ENCODE results near the gene P2RX7.
"Not testable (repeated sequence)": the region's sequence is repeated elsewhere in the genome, so short reads cannot be mapped to it uniquely, and the experiment has no call there.

P2RX7 gene

GRCh38 chr12:121205491-121205890 lies 72.8 kb downstream of the P2RX7 start:
- no peak for DNase-seq (ENCODE audit: low read depth, low spot score)

- not testable (repeated sequence) for DNase-seq (ENCODE audit: low read depth, low spot score)
Measured at GRCh38 chr12:121208571-121208970, 75.9 kb downstream of the P2RX7 start.

GRCh38 chr12:121209221-121209620 lies 76.5 kb downstream of the P2RX7 start:
- no peak for DNase-seq (ENCODE audit: low read depth, low spot score)

- DNase-seq (ENCODE audit: low read depth, low spot score) = no peak
Measured at GRCh38 chr12:121209624-121210572, 77.2 kb downstream of the P2RX7 start, which contains the start of gene P2RX4. TSS of gene P2RX4 (plus strand) at chr12:121210129. CDS start at chr12:121210165, 36 bp downstream.

- DNase-seq (ENCODE audit: low read depth, low spot score) = no peak
Measured at GRCh38 chr12:121212875-121213274, 80.2 kb downstream of the P2RX7 start.

GRCh38 chr12:121214166-121214777 lies 81.6 kb downstream of the P2RX7 start:
- DNase-seq (ENCODE audit: low read depth, low spot score) = no peak

- DNase-seq (ENCODE audit: low read depth, low spot score) = no peak
Measured at GRCh38 chr12:121214855-121215745, 82.4 kb downstream of the P2RX7 start.

- DNase-seq (ENCODE audit: low read depth, low spot score) = no peak
Measured at GRCh38 chr12:121216102-121216501, 83.4 kb downstream of the P2RX7 start.

- no peak for DNase-seq (ENCODE audit: low read depth, low spot score)
Measured at GRCh38 chr12:121217063-121217462, 84.4 kb downstream of the P2RX7 start.

- DNase-seq (ENCODE audit: low read depth, low spot score) = no peak
Measured at GRCh38 chr12:121217761-121218160, 85.1 kb downstream of the P2RX7 start.

GRCh38 chr12:121218588-121219352 lies 86.1 kb downstream of the P2RX7 start:
- no peak for DNase-seq (ENCODE audit: low read depth, low spot score)

- no peak for DNase-seq (ENCODE audit: low read depth, low spot score)
Measured at GRCh38 chr12:121219353-121219986, 86.8 kb downstream of the P2RX7 start.

- DNase-seq (ENCODE audit: low read depth, low spot score) = no peak
Measured at GRCh38 chr12:121222847-121223246, 90.2 kb downstream of the P2RX7 start.

GRCh38 chr12:121223292-121224285 lies 90.9 kb downstream of the P2RX7 start:
- no peak for DNase-seq (ENCODE audit: low read depth, low spot score)

GRCh38 chr12:121224591-121224990 lies 91.9 kb downstream of the P2RX7 start:
- no peak for DNase-seq (ENCODE audit: low read depth, low spot score)

GRCh38 chr12:121226399-121226798 lies 93.7 kb downstream of the P2RX7 start:
- DNase-seq (ENCODE audit: low read depth, low spot score) = no peak

- not testable (repeated sequence) for DNase-seq (ENCODE audit: low read depth, low spot score)
Measured at GRCh38 chr12:121226871-121227270, 94.2 kb downstream of the P2RX7 start.

GRCh38 chr12:121227294-121227693 lies 94.6 kb downstream of the P2RX7 start:
- DNase-seq (ENCODE audit: low read depth, low spot score) = no peak
